ENCODE measurements around the gene ACSF2. TPM values are rescaled to one million over a fixed set of nuclear protein-coding genes. Genes with fewer than 3 reads are reported as not detected.

The ACSF2 gene
- total RNA-seq, 3 donors from 2014 or later = 3.7 to 4.3 (median 4.3) TPM

- no peak overlapping the region for H3K4me3 Mint-ChIP-seq
Observed at GRCh38 chr17:50514388-50514787, 88.4 kb downstream of the ACSF2 start.

GRCh38 chr17:50514936-50515702, 89.1 kb downstream of the ACSF2 start:
- Mint-ChIP-seq H3K9me3 (no peaks in the 10 kb centered on the region), H3K4me1 (ENCODE audit: low read depth) (peaks cover 27% of the 10 kb centered on the region), H3K36me3 (ENCODE audit: insufficient read depth) (no peaks in the 10 kb centered on the region), H3K4me3 (no peak overlapping the region), H3K27me3 (ENCODE audit: low read depth) (no peaks in the 10 kb centered on the region)
- ATAC-seq (no peak), DNase-seq (no peak)

More at GRCh38 chr17:50514388-50514787, 88.4 kb downstream of the ACSF2 start:
- H3K4me1 Mint-ChIP-seq (ENCODE audit: low read depth) = peaks cover 33% of the 10 kb centered on the region
- H3K27me3 Mint-ChIP-seq (ENCODE audit: low read depth) = no peaks in the 10 kb centered on the region
- H3K36me3 Mint-ChIP-seq (ENCODE audit: insufficient read depth) = no peaks in the 10 kb centered on the region
- no peak for ATAC-seq
- H3K9me3 Mint-ChIP-seq = no peaks in the 10 kb centered on the region
- no peak for DNase-seq

- H3K27me3 Mint-ChIP-seq (ENCODE audit: low read depth) = no peaks in the 10 kb centered on the region
- no peak overlapping the region for H3K4me3 Mint-ChIP-seq
Observed at GRCh38 chr17:50517011-50517410, 91.0 kb downstream of the ACSF2 start.

GRCh38 chr17:50517504-50518383, 91.7 kb downstream of the ACSF2 start:
- H3K9me3 Mint-ChIP-seq = no peaks in the 10 kb centered on the region
- ATAC-seq (no peak), DNase-seq (no peak)
- peaks cover 8% of the 10 kb centered on the region for H3K4me1 Mint-ChIP-seq (ENCODE audit: low read depth)
- no peaks in the 10 kb centered on the region for H3K27me3 Mint-ChIP-seq (ENCODE audit: low read depth)
- no peak overlapping the region for H3K4me3 Mint-ChIP-seq
- no peaks in the 10 kb centered on the region for H3K36me3 Mint-ChIP-seq (ENCODE audit: insufficient read depth)

More at GRCh38 chr17:50517011-50517410, 91.0 kb downstream of the ACSF2 start:
- ATAC-seq (no peak), DNase-seq (no peak)
- Mint-ChIP-seq H3K4me1 (ENCODE audit: low read depth) (peaks cover 12% of the 10 kb centered on the region), H3K9me3 (no peaks in the 10 kb centered on the region), H3K36me3 (ENCODE audit: insufficient read depth) (no peaks in the 10 kb centered on the region)

- Mint-ChIP-seq H3K36me3 (ENCODE audit: insufficient read depth) (no peaks in the 10 kb centered on the region), H3K9me3 (no peaks in the 10 kb centered on the region), H3K4me1 (ENCODE audit: low read depth) (peaks cover 8% of the 10 kb centered on the region), H3K27me3 (ENCODE audit: low read depth) (no peaks in the 10 kb centered on the region), H3K4me3 (no peak overlapping the region)
- no peak for ATAC-seq
- no peak for DNase-seq
Observed at GRCh38 chr17:50518384-50519023, 92.5 kb downstream of the ACSF2 start.

GRCh38 chr17:50519141-50519834, 93.3 kb downstream of the ACSF2 start:
- ATAC-seq (no peak), DNase-seq (no peak)
- Mint-ChIP-seq H3K27me3 (ENCODE audit: low read depth) (no peaks in the 10 kb centered on the region), H3K9me3 (no peaks in the 10 kb centered on the region), H3K4me1 (ENCODE audit: low read depth) (peaks cover 8% of the 10 kb centered on the region), H3K4me3 (no peak overlapping the region), H3K36me3 (ENCODE audit: insufficient read depth) (no peaks in the 10 kb centered on the region)

DNA sequence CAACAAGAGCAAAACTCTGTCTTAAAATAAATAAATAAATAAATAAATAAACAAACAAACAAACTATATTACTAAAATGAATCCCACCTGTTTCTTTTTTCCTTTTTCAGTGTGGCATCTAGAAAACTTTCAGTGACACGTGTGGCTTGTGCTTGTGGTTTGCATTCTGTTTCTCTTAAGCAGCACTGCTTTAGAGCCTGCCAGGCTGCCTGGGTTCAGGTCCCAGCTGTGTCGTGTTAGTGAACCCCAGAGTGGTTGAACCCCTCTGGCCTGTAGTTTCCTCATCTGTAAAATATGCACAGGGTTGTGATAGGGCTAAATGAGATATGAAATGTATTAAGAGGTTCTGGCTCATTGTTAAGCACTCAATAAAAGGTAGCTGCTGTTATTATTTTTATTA, 94.5 kb downstream of the ACSF2 start:
- Mint-ChIP-seq H3K27me3 (ENCODE audit: low read depth) (no peaks in the 10 kb centered on the region), H3K9me3 (no peaks in the 10 kb centered on the region), H3K4me3 (no peak overlapping the region), H3K4me1 (ENCODE audit: low read depth) (peaks cover 8% of the 10 kb centered on the region), H3K36me3 (ENCODE audit: insufficient read depth) (no peaks in the 10 kb centered on the region)
- DNase-seq (no peak), ATAC-seq (no peak)

DNA sequence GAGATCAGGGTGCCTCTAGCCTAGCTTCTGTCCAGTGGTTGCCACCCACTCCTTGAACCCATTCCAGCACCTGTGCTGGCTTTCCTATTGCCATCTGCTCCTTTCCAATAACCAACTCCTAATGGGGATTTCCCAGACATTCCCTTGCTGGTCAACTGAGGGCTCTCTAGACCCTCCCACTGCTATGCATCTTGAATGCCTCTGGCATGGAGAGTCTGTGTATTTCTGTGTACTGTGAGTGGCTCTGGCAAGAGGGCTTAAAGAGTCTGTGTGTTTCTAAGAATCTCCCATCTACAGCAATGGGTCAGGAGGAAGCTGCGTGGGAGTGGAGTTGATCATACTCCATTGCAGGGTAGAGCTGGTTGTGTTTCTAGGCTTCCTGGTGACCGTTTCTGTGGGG, 95.5 kb downstream of the ACSF2 start:
- ATAC-seq = no peak
- DNase-seq = no peak
- Mint-ChIP-seq H3K4me3 (no peak overlapping the region), H3K4me1 (ENCODE audit: low read depth) (peaks cover 8% of the 10 kb centered on the region), H3K27me3 (ENCODE audit: low read depth) (no peaks in the 10 kb centered on the region), H3K9me3 (no peaks in the 10 kb centered on the region), H3K36me3 (ENCODE audit: insufficient read depth) (no peaks in the 10 kb centered on the region)

DNA sequence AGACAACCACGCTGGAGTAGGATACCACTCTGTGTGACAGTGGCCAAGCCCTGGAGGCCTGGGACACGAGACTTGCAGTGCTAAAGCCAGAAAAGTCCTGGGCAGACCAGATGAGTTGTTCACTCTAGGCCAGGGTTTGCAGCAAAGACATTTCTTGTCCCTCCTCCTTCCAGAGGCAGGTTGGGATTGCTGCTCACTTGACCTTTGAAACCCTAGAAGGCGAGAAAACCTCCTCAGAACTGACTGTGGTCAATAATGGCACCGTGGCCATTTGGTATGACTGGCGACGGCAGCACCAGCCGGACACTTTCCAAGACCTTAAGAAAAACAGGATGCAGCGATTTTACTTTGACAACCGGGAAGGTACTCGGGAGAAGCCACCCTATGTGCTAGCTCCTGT, 96.7 kb downstream of the ACSF2 start:
- Mint-ChIP-seq H3K36me3 (ENCODE audit: insufficient read depth) (no peaks in the 10 kb centered on the region), H3K4me1 (ENCODE audit: low read depth) (no peaks in the 10 kb centered on the region), H3K9me3 (no peaks in the 10 kb centered on the region), H3K27me3 (ENCODE audit: low read depth) (peaks cover 3% of the 10 kb centered on the region), H3K4me3 (no peak overlapping the region)
- ATAC-seq = no peak
- no peak for DNase-seq

- DNase-seq = no peak
- Mint-ChIP-seq H3K4me1 (ENCODE audit: low read depth) (no peaks in the 10 kb centered on the region), H3K4me3 (no peak overlapping the region), H3K9me3 (no peaks in the 10 kb centered on the region), H3K27me3 (ENCODE audit: low read depth) (peaks cover 3% of the 10 kb centered on the region), H3K36me3 (ENCODE audit: insufficient read depth) (no peaks in the 10 kb centered on the region)
- no peak for ATAC-seq
Observed at GRCh38 chr17:50523208-50523607, 97.2 kb downstream of the ACSF2 start.

Other genes with a start within 250 kb of the ACSF2 start
- gene COL1A1, start 224.6 kb upstream of the ACSF2 start, total RNA-seq = 1 to 10 TPM; 1.6 to 3.2 (median 2.8) TPM
- not detected for gene TMEM92, start 151.8 kb upstream of the ACSF2 start, total RNA-seq
- 10 to 100 TPM; 23.8 to 25.0 (median 24.1) TPM for gene XYLT2, start 80.1 kb upstream of the ACSF2 start, total RNA-seq
- gene MRPL27, start 53.0 kb upstream of the ACSF2 start, total RNA-seq = 100 to 1,000 TPM in 2 of 3 donors, 10 to 100 TPM in 1; 85.2 to 109 (median 102) TPM
- gene EME1, start 53.0 kb upstream of the ACSF2 start, total RNA-seq = 10 to 100 TPM; 12.2 to 13.3 (median 12.6) TPM
- gene LRRC59, start 28.7 kb upstream of the ACSF2 start, total RNA-seq = 100 to 1,000 TPM; 153 to 174 (median 159) TPM
- not detected for gene CHAD, start 42.7 kb downstream of the ACSF2 start, total RNA-seq
- 10 to 100 TPM; 59.9 to 67.7 (median 67.4) TPM for gene RSAD1, start 52.6 kb downstream of the ACSF2 start, total RNA-seq
- gene MYCBPAP, start 82.2 kb downstream of the ACSF2 start, total RNA-seq = under 1 TPM; 0.26 to 0.49 (median 0.30) TPM
- gene EPN3, start 106.5 kb downstream of the ACSF2 start, total RNA-seq = under 1 TPM in 1 of 3 donors, not detected in 2; 0.30 TPM
- gene SPATA20, start 121.0 kb downstream of the ACSF2 start, total RNA-seq = 10 to 100 TPM in 2 of 3 donors, 1 to 10 TPM in 1; 6.5 to 16.9 (median 13.5) TPM
- under 1 TPM in 1 of 3 donors, not detected in 2; 0.03 TPM for gene CACNA1G, start 134.5 kb downstream of the ACSF2 start, total RNA-seq
- under 1 TPM; 0.26 to 0.63 (median 0.49) TPM for gene ABCC3, start 208.7 kb downstream of the ACSF2 start, total RNA-seq